Measurements from ENCODE around the gene RNF8.

Gene RNF8

DNA sequence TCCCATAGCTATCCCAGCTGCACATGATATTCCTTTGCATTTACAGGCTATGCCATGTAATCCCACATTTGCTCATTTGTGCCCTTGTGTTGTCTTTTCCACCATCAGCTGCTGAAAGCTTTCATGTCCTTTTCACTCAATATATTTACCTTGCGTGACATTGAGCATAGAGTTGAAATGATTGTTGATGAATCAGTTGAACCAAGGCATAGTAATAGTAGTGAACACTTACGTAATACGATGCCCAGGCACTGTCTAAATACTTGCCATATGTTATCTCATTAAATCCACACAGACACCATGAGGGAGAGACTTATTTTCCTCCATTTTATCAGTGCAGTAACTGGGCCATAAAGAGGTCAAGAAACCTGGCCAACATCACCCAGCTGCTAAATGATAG is 13.1 kb downstream of the RNF8 start:
- Histone ChIP-seq H3K4me1 (peaks cover 0 to 35% (median 7%) of the 10 kb centered on the region in 4 donors), H3K9me3 (no peaks in the 10 kb centered on the region), H3K27me3 (no peaks in the 10 kb centered on the region), H3K36me3 (peaks cover 22 to 56% (median 28%) of the 10 kb centered on the region in 3 donors), H3K27ac (no peak overlapping the region), H3K4me3 (no peak overlapping the region)
- no peak for DNase-seq
- intact Hi-C loops (cut with DNase I; ENCODE audit: low total_unique reads), result no loop called here
- TF ChIP-seq, protein P1, sequence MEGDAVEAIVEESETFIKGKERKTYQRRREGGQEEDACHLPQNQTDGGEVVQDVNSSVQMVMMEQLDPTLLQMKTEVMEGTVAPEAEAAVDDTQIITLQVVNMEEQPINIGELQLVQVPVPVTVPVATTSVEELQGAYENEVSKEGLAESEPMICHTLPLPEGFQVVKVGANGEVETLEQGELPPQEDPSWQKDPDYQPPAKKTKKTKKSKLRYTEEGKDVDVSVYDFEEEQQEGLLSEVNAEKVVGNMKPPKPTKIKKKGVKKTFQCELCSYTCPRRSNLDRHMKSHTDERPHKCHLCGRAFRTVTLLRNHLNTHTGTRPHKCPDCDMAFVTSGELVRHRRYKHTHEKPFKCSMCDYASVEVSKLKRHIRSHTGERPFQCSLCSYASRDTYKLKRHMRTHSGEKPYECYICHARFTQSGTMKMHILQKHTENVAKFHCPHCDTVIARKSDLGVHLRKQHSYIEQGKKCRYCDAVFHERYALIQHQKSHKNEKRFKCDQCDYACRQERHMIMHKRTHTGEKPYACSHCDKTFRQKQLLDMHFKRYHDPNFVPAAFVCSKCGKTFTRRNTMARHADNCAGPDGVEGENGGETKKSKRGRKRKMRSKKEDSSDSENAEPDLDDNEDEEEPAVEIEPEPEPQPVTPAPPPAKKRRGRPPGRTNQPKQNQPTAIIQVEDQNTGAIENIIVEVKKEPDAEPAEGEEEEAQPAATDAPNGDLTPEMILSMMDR (IDR thresholded peaks at IDR 0.05), result no peak

DNA sequence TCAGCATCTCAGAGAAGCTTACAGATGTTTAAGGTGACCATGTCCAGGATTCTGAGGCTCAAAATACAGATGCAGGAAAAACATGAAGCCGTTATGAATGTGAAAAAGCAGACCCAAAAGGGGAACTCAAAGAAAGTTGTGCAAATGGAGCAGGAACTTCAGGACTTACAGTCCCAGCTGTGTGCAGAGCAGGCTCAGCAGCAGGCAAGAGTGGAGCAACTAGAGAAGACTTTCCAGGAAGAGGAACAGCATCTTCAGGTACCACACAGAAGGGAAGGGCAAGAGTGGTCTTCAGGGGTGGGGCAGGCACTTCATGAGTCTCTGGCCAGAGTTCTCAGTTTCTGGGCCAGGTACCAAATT is 15.2 kb downstream of the RNF8 start:
- no peaks in the 10 kb centered on the region for H3K27me3 ChIP-seq
- no peak for DNase-seq
- no peak overlapping the region for H3K4me3 ChIP-seq
- no peaks in the 10 kb centered on the region for H3K9me3 ChIP-seq
- intact Hi-C loops (cut with DNase I; ENCODE audit: low total_unique reads), result no loop called here
- H3K27ac ChIP-seq, result no peak overlapping the region
- TF ChIP-seq, protein P1 (IDR thresholded peaks at IDR 0.05), result no peak
- H3K4me1 ChIP-seq, result peaks cover 0 to 42% (median 7%) of the 10 kb centered on the region in 4 donors
- H3K36me3 ChIP-seq, result peaks cover 24 to 50% (median 32%) of the 10 kb centered on the region in 3 donors

DNA sequence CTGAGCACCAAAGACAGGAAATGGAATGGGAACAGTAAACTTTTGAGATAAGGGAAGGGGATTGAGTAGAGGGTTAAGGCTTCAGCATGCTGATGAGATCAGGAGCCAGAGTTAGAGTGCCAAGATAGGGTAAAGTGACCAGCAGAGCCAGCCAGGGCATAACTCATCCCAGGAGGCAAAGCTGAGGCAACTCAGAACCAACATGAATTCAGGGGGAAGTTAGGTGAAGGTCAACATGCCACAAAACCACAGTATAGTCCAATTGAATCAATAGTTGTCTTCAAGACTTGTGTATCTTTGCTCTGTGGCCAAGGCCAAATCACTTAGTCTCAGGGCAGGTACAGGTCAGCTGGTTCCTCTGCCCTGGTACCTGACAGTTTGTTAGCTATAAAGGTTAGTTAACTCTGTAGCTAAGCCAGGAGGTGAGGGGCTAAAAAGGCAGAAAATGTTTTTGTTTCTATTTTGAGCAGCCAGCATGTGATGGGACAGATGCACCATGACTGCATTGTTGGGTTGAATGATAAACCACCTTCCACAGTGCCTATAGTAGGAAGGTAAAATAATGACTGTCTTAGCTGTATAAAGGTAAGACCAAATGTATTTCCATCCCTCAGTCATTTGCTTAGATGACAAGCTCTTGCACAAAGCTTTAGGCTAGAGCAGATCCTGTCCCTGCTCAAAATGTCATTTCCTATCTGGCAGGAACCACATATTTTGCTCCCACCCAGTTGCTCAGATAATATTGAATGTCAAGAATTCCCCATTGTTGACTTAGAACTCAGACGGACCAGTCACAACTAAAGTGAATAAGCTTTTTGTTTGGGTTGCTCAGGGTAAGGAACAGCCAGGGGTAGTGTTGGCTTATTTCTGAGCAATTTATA is 15.8 kb downstream of the RNF8 start:
- TF ChIP-seq, protein P1 (IDR thresholded peaks at IDR 0.05), result no peak
- DNase-seq, result no peak
- Histone ChIP-seq H3K9me3 (no peaks in the 10 kb centered on the region), H3K36me3 (peaks cover 24 to 50% (median 38%) of the 10 kb centered on the region in 3 donors), H3K4me3 (no peak overlapping the region), H3K4me1 (peaks cover 0 to 42% (median 7%) of the 10 kb centered on the region in 4 donors), H3K27ac (no peak overlapping the region), H3K27me3 (no peaks in the 10 kb centered on the region)
- intact Hi-C loops (cut with DNase I; ENCODE audit: low total_unique reads), result no loop called here

DNA sequence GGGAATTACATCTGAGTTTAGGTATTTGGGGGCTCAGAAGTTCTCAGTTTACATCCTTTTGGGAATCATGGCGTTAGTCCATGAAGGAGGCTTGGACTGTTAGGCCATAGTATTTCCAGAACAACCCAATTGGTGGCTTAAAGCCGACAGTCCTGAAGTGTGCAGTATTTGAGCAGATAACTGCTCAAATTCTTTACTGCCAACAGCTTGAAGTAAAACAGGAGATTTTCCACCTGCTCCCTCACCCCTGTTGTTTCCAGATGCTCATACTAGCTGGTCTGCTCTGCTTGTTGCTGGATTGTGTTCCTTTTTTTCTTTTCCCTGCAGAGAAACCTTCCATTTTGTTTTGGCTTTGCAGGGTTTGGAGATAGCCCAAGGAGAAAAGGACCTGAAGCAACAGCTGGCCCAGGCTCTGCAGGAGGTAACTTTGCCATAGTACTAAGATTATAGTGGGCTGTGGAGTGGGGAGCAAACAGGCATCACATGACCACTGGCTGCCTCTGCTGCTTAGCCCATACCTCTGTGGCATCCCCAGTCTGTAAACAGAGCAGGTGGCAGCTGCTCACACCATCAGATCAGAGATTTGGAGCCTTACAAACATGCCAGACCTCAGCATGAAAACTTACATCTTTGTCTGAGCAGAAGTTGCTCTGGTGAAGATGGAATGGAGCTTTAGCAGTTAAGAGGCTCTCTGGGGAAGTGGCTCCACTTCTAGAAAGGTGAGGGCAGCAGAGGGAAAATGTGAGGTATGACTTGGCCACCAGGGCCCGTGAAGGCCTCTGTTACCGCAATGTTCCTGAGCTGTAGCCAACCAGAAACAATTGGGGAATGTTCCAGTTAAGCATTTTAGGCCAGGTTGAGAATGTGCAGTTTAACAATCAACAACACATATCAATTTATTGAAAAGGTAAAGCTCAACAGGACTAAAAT is 17.6 kb downstream of the RNF8 start:
- Histone ChIP-seq H3K4me1 (peaks cover 0 to 35% (median 6%) of the 10 kb centered on the region in 4 donors), H3K27me3 (no peaks in the 10 kb centered on the region), H3K36me3 (peaks cover 24 to 64% (median 49%) of the 10 kb centered on the region in 3 donors), H3K9me3 (no peaks in the 10 kb centered on the region), H3K4me3 (no peak overlapping the region), H3K27ac (no peak overlapping the region)
- intact Hi-C loops (cut with DNase I; ENCODE audit: low total_unique reads), result no loop called here
- TF ChIP-seq, protein P1 (IDR thresholded peaks at IDR 0.05), result no peak
- DNase-seq, result no peak

DNA sequence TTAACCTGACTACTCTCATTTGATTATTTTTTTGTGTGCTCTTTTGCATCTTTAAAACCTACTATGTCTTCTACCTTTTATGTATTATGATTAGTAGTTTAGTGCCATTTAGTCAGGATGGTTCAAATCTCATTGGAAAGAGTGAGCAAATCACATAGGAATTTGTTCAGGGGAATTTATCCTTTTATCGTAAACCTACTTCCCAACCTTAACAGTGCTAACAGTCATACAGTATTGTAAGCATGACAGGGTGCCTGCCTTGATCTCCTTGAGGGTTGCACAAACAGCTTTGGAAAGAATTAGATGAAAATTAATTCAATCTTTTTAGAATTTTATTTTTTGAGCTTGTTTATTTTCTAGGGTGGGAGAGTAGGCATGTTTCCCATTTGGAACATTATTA is 18.3 kb downstream of the RNF8 start:
- Histone ChIP-seq H3K9me3 (no peaks in the 10 kb centered on the region), H3K4me1 (peaks cover 0 to 28% (median 5%) of the 10 kb centered on the region in 4 donors), H3K27me3 (no peaks in the 10 kb centered on the region), H3K27ac (no peak overlapping the region), H3K36me3 (peaks cover 24 to 71% (median 52%) of the 10 kb centered on the region in 3 donors), H3K4me3 (no peak overlapping the region)
- no peak for DNase-seq
- TF ChIP-seq, protein P1 (IDR thresholded peaks at IDR 0.05), result no peak
- intact Hi-C loops (cut with DNase I; ENCODE audit: low total_unique reads), result no loop called here

Data from tibial artery (tissue), 4 donors.